CD14-positive monocyte (primary cell): ENCODE data around the gene KCNN3. TPM values are rescaled to one million over a fixed set of nuclear protein-coding genes. Genes with fewer than 3 reads are reported as not detected.
A peak's percentile ranks its signal among the peaks of the same experiment; 100 is the strongest.
"Not testable (repeated sequence)": the region's sequence is repeated elsewhere in the genome, so short reads cannot be mapped to it uniquely, and the experiment has no call there.

Source experiments
- DNase-seq, 3 donors: peaks; one replicate each; pipeline ENCODE4 v3.0.0-alpha.2; 2011 to 2022
- H2AFZ ChIP-seq: 2 replicates; pipeline ENCODE4 v1.6.0; 2012; ENCODE audit warnings: mild to moderate bottlenecking, low read depth, low read length, inconsistent platforms; ENCODE audit not compliant: insufficient read depth, poor library complexity, severe bottlenecking
- H3K27ac ChIP-seq, 2 donors: 1 replicate in 1 of 2; 2 replicates in 1 of 2; pipeline ENCODE4 v1.5.1; 2012 to 2013; ENCODE audit warnings: low read length in 2 of 2, control low read depth in 1 of 2, inconsistent platforms in 1 of 2, low read depth in 1 of 2, mild to moderate bottlenecking in 1 of 2
- H3K27me3 ChIP-seq, 2 donors: one replicate each; pipeline versions ENCODE4 v1.6.0 to v1.6.1; 2011 to 2013; ENCODE audit warnings: low read length in 2 of 2; ENCODE audit not compliant: control insufficient read depth in 2 of 2, insufficient read depth in 2 of 2
- H3K36me3 ChIP-seq, 2 donors: replicated peaks in 1 of 2; 1 replicate in 1 of 2; 2 replicates in 1 of 2; pipeline versions ENCODE4 v1.5.1 to v1.6.1; 2012 to 2013; ENCODE audit warnings: low read length in 2 of 2, control low read depth in 1 of 2, inconsistent platforms in 1 of 2, mild to moderate bottlenecking in 1 of 2; ENCODE audit not compliant: insufficient read depth in 2 of 2, control insufficient read depth in 1 of 2
- H3K4me1 ChIP-seq, 2 donors: 1 replicate in 1 of 2; 2 replicates in 1 of 2; pipeline versions ENCODE4 v1.5.1 to v1.6.1; 2012 to 2013; ENCODE audit warnings: low read length in 2 of 2, control low read depth in 1 of 2, inconsistent platforms in 1 of 2, mild to moderate bottlenecking in 1 of 2, moderate library complexity in 1 of 2; ENCODE audit not compliant: insufficient read depth in 2 of 2, control insufficient read depth in 1 of 2
- H3K4me2 ChIP-seq: replicated peaks from 2 replicates; pipeline ENCODE3; 2012; ENCODE audit warnings: low read length, moderate library complexity, mild to moderate bottlenecking; ENCODE audit not compliant: poor library complexity, severe bottlenecking; ENCODE audit errors: extremely low read depth
- H3K4me3 ChIP-seq, 3 experiments: fragments of 200-600 bp in 1 of 3; sonication (generic) in 1 of 3; replicated peaks in 1 of 3; 1 replicate in 2 of 3; 2 replicates in 1 of 3; pipeline ENCODE4 v1.5.1; 2011 to 2013; ENCODE audit warnings: low read length in 3 of 3, mild to moderate bottlenecking in 3 of 3, control low read depth in 2 of 3, low read depth in 2 of 3, inconsistent platforms in 1 of 3, moderate library complexity in 1 of 3
- H3K79me2 ChIP-seq: 2 replicates; pipeline ENCODE4 v1.6.0; 2012; ENCODE audit warnings: mild to moderate bottlenecking, control low read depth, inconsistent platforms, low read length, moderate library complexity; ENCODE audit not compliant: insufficient read depth
- H3K9ac ChIP-seq: 2 replicates; pipeline ENCODE4 v1.6.0; 2017; ENCODE audit warnings: low read length, mild to moderate bottlenecking; ENCODE audit not compliant: insufficient read depth, poor library complexity, severe bottlenecking
- H3K9me3 ChIP-seq, 2 donors: replicated peaks in 1 of 2; 1 replicate in 1 of 2; 2 replicates in 1 of 2; pipeline versions ENCODE4 v1.5.1 to v1.6.1; 2012 to 2013; ENCODE audit warnings: low read length in 2 of 2, control low read depth in 1 of 2; ENCODE audit not compliant: control insufficient read depth in 1 of 2, insufficient read depth in 1 of 2
- H4K20me1 ChIP-seq: 2 replicates; pipeline ENCODE4 v1.6.0; 2012; ENCODE audit warnings: mild to moderate bottlenecking, low read length, control low read depth, moderate library complexity; ENCODE audit not compliant: insufficient read depth
- H3K27ac Mint-ChIP-seq, 7 donors: one replicate each; pipeline ENCODE4 v1.8.0; 2020; ENCODE audit warnings: mild to moderate bottlenecking in 7 of 7, mixed read lengths in 7 of 7, moderate library complexity in 6 of 7, inconsistent platforms in 2 of 7
- H3K27me3 Mint-ChIP-seq, 3 donors: one replicate each; pipeline ENCODE4 v1.8.0; 2021 to 2022; ENCODE audit warnings: low read depth in 3 of 3, mild to moderate bottlenecking in 3 of 3, mixed read lengths in 3 of 3, moderate library complexity in 3 of 3, inconsistent platforms in 1 of 3
- H3K36me3 Mint-ChIP-seq, 2 donors: one replicate each; pipeline ENCODE4 v1.8.0; 2020; ENCODE audit warnings: mixed read lengths in 2 of 2, inconsistent platforms in 1 of 2, mild to moderate bottlenecking in 1 of 2
- H3K4me1 Mint-ChIP-seq: one replicate; pipeline ENCODE4 v1.8.0; 2020; ENCODE audit warnings: mild to moderate bottlenecking, mixed read lengths
- H3K4me3 Mint-ChIP-seq, 2 donors: one replicate each; pipeline ENCODE4 v1.8.0; 2020; ENCODE audit warnings: mild to moderate bottlenecking in 2 of 2, mixed read lengths in 2 of 2, moderate library complexity in 1 of 2
- H3K9me3 Mint-ChIP-seq, 7 donors: one replicate each; pipeline ENCODE4 v1.8.0; 2020 to 2022; ENCODE audit warnings: mixed read lengths in 7 of 7, mild to moderate bottlenecking in 6 of 7, moderate library complexity in 6 of 7, inconsistent platforms in 2 of 7
- CTCF ChIP-seq: fragments of 200-600 bp; IDR thresholded peaks from one replicate; pipeline ENCODE4 v1.8.0; 2022; ENCODE audit warnings: antibody characterized with exemption, mild to moderate bottlenecking
- WGBS: methylation state at CpG from one replicate; pipeline ENCODE4 v1.1.5; 2013; ENCODE audit warnings: missing lambda C conversion rate; ENCODE audit not compliant: insufficient coverage; 5-methylcytosine and 5-hydroxymethylcytosine counted together
- intact Hi-C, 2 donors: fragments of 100-400 bp; cut with micrococcal nuclease; formaldehyde crosslinking; loops; one replicate each; pipeline versions ENCODE4 v1.15.0 to v1.15.1; 2023
- polyA plus RNA-seq, 3 donors: library from polyadenylated mRNA; depleted of rRNA in 1 of 3; unstranded in 2 of 3; stranded (reverse) in 1 of 3; fragments of 300-500 nt in 2 of 3; fragments of >200 nt in 1 of 3; fragmentation: Illumina TruSeq in 2 of 3; gene quantifications; 1 replicate in 2 of 3; 2 replicates in 1 of 3; pipeline ENCODE4 v1.2.3, GENCODE V29; 2012 to 2021

KCNN3 gene
- polyA plus RNA-seq, 3 donors, result not detected

GRCh38 chr1:154670310-154671270 lies 199.5 kb downstream of the KCNN3 start:
- intact Hi-C loops, H3K4me2 ChIP-seq, H3K36me3 ChIP-seq, H3K9me3 Mint-ChIP-seq, H3K27ac Mint-ChIP-seq, H3K36me3 Mint-ChIP-seq, H3K4me3 ChIP-seq, H4K20me1 ChIP-seq, H3K4me1 Mint-ChIP-seq, H3K27ac ChIP-seq, H3K4me3 Mint-ChIP-seq, H3K27me3 Mint-ChIP-seq, H3K9me3 ChIP-seq, H3K9ac ChIP-seq, H3K4me1 ChIP-seq, H3K27me3 ChIP-seq, H2AFZ ChIP-seq, H3K79me2 ChIP-seq, DNase-seq: not testable (repeated sequence)
- 98% methylated on average over 15 of the region's 41 CpGs for WGBS

- Mint-ChIP-seq H3K27me3 (peaks cover 0 to 1% (median 0%) of the 10 kb centered on the region in 3 donors), H3K27ac (no peak overlapping the region), H3K36me3 (no peaks in the 10 kb centered on the region), H3K4me3 (no peak overlapping the region), H3K4me1 (no peaks in the 10 kb centered on the region), H3K9me3 (peaks cover 0 to 3% (median 0%) of the 10 kb centered on the region in 7 donors)
- Histone ChIP-seq H3K27ac (no peak overlapping the region), H2AFZ (no peak overlapping the region), H3K4me1 (no peaks in the 10 kb centered on the region), H4K20me1 (no peaks in the 10 kb centered on the region), H3K36me3 (no peaks in the 10 kb centered on the region), H3K4me2 (no peak overlapping the region), H3K27me3 (no peaks in the 10 kb centered on the region), H3K79me2 (no peaks in the 10 kb centered on the region), H3K9me3 (no peaks in the 10 kb centered on the region), H3K4me3 (no peak overlapping the region), H3K9ac (no peak overlapping the region)
- peak; percentile 79 for TF ChIP-seq CTCF
- intact Hi-C loops, result loop anchor here (2.0 to 5.0 kb wide), 3 partner anchors 93 to 209 kb away; no protein-coding TSS in a partner anchor
- 70% methylated on average over 4 of the region's 9 CpGs for WGBS
- DNase-seq, result peak; percentile 68 to 73 (median 69)
Observed at GRCh38 chr1:154669464-154670282, 200.4 kb downstream of the KCNN3 start.
